ENCODE measurements around the gene SPATA17. TPM values are rescaled to one million over a fixed set of nuclear protein-coding genes. Genes with fewer than 3 reads are reported as not detected.

The SPATA17 gene, protein sequence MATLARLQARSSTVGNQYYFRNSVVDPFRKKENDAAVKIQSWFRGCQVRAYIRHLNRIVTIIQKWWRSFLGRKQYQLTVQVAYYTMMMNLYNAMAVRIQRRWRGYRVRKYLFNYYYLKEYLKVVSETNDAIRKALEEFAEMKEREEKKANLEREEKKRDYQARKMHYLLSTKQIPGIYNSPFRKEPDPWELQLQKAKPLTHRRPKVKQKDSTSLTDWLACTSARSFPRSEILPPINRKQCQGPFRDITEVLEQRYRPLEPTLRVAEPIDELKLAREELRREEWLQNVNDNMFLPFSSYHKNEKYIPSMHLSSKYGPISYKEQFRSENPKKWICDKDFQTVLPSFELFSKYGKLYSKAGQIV
- 2.2 to 2.8 TPM (median 2.2 TPM) in 5 replicates for total RNA-seq (2022; extraction: Qiagen RNA extraction)

DNA sequence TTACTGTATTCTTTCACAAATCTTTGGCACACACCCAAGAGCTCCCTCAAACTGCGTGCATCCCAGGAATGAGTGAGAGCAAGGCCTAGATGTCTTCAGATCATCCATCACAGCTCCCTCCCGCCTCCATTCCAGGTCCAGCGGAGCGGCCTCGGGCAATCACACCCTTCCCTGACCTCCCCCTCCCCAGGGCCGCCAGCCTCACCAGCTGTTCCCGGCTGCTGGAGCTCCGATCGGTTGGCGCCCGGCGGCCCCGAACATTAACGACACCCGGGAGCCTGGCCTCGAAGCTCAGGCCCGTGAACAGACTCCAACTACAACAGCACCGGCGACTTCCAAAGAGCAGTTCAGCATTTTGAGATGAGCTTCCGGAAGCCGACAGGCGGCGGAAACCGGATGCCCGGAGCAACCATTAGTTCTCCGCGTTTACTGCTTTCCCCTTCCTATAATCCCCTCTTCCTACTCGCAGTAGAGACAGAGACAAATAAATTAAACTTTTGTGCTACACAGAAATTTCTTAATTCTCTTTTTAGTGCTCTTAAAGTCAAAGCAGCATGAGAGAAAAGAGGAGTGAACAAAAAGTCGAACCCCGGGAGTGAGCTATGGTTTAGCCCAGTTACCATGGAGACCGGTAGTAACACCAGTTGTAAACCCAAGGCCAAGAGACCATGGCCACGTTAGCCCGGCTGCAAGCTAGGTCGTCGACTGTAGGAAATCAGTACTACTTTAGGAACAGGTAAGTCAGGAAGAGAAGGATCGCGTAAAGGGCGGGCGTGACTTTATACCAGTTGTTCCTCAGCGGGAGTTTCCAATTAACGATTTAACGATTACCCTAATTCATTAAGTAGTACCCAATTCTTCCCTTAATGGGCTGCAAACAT lies at the start of gene SPATA17, which contains the start of gene GPATCH2:
Gene SPATA17, plus strand, starts transcription at position 634 of the 881 bp plus-strand sequence. Its CDS starts 35 bp downstream, at position 669.
Gene GPATCH2, minus strand, starts transcription at position 380 of the 881 bp plus-strand sequence. Its CDS starts 119 bp downstream, at position 261.

Other genes with a start within 250 kb of the SPATA17 start
- gene GPATCH2, start 254 bp upstream of the SPATA17 start, total RNA-seq (2022; extraction: Qiagen RNA extraction), result 6.5 to 10.2 TPM (median 7.1 TPM) in 5 replicates